Naive B cell (primary cell): ENCODE measurements around the gene NFATC2IP. TPM values are rescaled to one million over a fixed set of nuclear protein-coding genes. Genes with fewer than 3 reads are reported as not detected.

Experiments
- ATAC-seq, 2 donors: fragments of 150-1000 bp; cut with Tn5 transposase; 2 replicates each; pipeline ENCODE4 v1.10.0; 2021; ENCODE audit warnings: low read depth in 2 of 2, mild to moderate bottlenecking in 2 of 2, moderate library complexity in 2 of 2
- DNase-seq: peaks from one replicate; pipeline ENCODE4 v3.0.0; 2022
- H3K27ac Mint-ChIP-seq, 6 donors: one replicate each; pipeline ENCODE4 v1.8.0; 2020 to 2022; ENCODE audit warnings: mild to moderate bottlenecking in 6 of 6, mixed read lengths in 6 of 6, moderate library complexity in 5 of 6, inconsistent platforms in 2 of 6
- H3K27me3 Mint-ChIP-seq, 3 donors: one replicate each; pipeline ENCODE4 v1.8.0; 2021 to 2022; ENCODE audit warnings: mixed read lengths in 3 of 3, mild to moderate bottlenecking in 1 of 3
- H3K36me3 Mint-ChIP-seq, 2 donors: one replicate each; pipeline ENCODE4 v1.8.0; 2020 to 2022; ENCODE audit warnings: mixed read lengths in 2 of 2, inconsistent platforms in 1 of 2, mild to moderate bottlenecking in 1 of 2
- H3K4me1 Mint-ChIP-seq, 3 donors: one replicate each; pipeline ENCODE4 v1.8.0; 2020 to 2022; ENCODE audit warnings: mixed read lengths in 3 of 3, inconsistent platforms in 1 of 3, mild to moderate bottlenecking in 1 of 3, moderate library complexity in 1 of 3
- H3K4me3 Mint-ChIP-seq, 8 donors: one replicate each; pipeline ENCODE4 v1.8.0; 2020 to 2022; ENCODE audit warnings: mild to moderate bottlenecking in 8 of 8, mixed read lengths in 8 of 8, moderate library complexity in 8 of 8, inconsistent platforms in 2 of 8
- H3K9me3 Mint-ChIP-seq, 7 donors: one replicate each; pipeline ENCODE4 v1.8.0; 2020 to 2022; ENCODE audit warnings: mixed read lengths in 7 of 7, mild to moderate bottlenecking in 5 of 7, inconsistent platforms in 2 of 7, moderate library complexity in 1 of 7
- polyA plus RNA-seq, 6 donors: library from polyadenylated mRNA; unstranded; fragments of 300-500 nt; fragmentation: Illumina TruSeq; gene quantifications; one replicate each; pipeline ENCODE4 v1.2.3, GENCODE V29; 2021; ENCODE audit warnings: low read depth in 6 of 6

Gene NFATC2IP
- polyA plus RNA-seq, 6 donors from 2014 or later = 17.8 to 32.2 (median 24.2) TPM

GRCh38 chr16:28982949-28983348 is 32.2 kb downstream of the NFATC2IP start:
- no peak overlapping the region for H3K27ac Mint-ChIP-seq
- H3K4me3 Mint-ChIP-seq = no peak overlapping the region
- H3K27me3 Mint-ChIP-seq = peaks cover 4 to 12% (median 7%) of the 10 kb centered on the region in 3 donors
- DNase-seq = no peak
- H3K9me3 Mint-ChIP-seq = peaks cover 5 to 9% (median 8%) of the 10 kb centered on the region in 7 donors
- ATAC-seq = no peak
- peaks cover 24 to 37% (median 36%) of the 10 kb centered on the region in 3 donors for H3K4me1 Mint-ChIP-seq
- peaks cover 20 to 48% of the 10 kb centered on the region in 2 donors for H3K36me3 Mint-ChIP-seq

- peak overlapping the region in 1 of 6 donors; percentile 63 for H3K27ac Mint-ChIP-seq
- no peak for DNase-seq
- H3K9me3 Mint-ChIP-seq = peaks cover 5 to 9% (median 8%) of the 10 kb centered on the region in 7 donors
- peaks cover 16 to 42% of the 10 kb centered on the region in 2 donors for H3K36me3 Mint-ChIP-seq
- H3K4me1 Mint-ChIP-seq = peaks cover 17 to 30% (median 29%) of the 10 kb centered on the region in 3 donors
- ATAC-seq = no peak
- peak overlapping the region in 4 of 8 donors; percentile 1 to 53 (median 23) for H3K4me3 Mint-ChIP-seq
- H3K27me3 Mint-ChIP-seq = peaks cover 4 to 12% (median 7%) of the 10 kb centered on the region in 3 donors
Measured at GRCh38 chr16:28983644-28984043, 32.9 kb downstream of the NFATC2IP start.

GRCh38 chr16:28984091-28984490 is 33.4 kb downstream of the NFATC2IP start:
- no peak for DNase-seq
- no peak for ATAC-seq
- Mint-ChIP-seq H3K4me3 (peak overlapping the region in 4 of 8 donors; percentile 1 to 71 (median 38)), H3K9me3 (peaks cover 5 to 9% (median 8%) of the 10 kb centered on the region in 7 donors), H3K27me3 (peaks cover 4 to 12% (median 7%) of the 10 kb centered on the region in 3 donors), H3K36me3 (peaks cover 15 to 40% of the 10 kb centered on the region in 2 donors), H3K4me1 (peaks cover 17 to 30% (median 28%) of the 10 kb centered on the region in 3 donors), H3K27ac (no peak overlapping the region)

- Mint-ChIP-seq H3K4me3 (peak within 1 kb of the TSS; percentile 20 to 81 (median 72)), H3K36me3 (peaks cover 15 to 40% of the 10 kb centered on the region in 2 donors), H3K27me3 (peaks cover 4 to 12% (median 7%) of the 10 kb centered on the region in 3 donors), H3K27ac (peak within 1 kb of the TSS in 1 of 6 donors; percentile 56), H3K9me3 (peaks cover 5 to 9% (median 8%) of the 10 kb centered on the region in 7 donors), H3K4me1 (peaks cover 17 to 30% (median 28%) of the 10 kb centered on the region in 3 donors)
- DNase-seq (peak; percentile 40), ATAC-seq (peak; percentile 87 to 93)
Measured at GRCh38 chr16:28984619-28985135, 33.9 kb downstream of the NFATC2IP start, which contains the start of gene LAT. TSS of gene LAT (plus strand) at chr16:28985052. CDS start at chr16:28985418, 366 bp downstream.

GRCh38 chr16:28985211-28986041 is 34.7 kb downstream of the NFATC2IP start:
- H3K27me3 Mint-ChIP-seq = peaks cover 4 to 12% (median 7%) of the 10 kb centered on the region in 3 donors
- peak overlapping the region in 7 of 8 donors; percentile 20 to 81 (median 73) for H3K4me3 Mint-ChIP-seq
- ATAC-seq (peak; percentile 10 to 15), DNase-seq (no peak)
- H3K9me3 Mint-ChIP-seq = peaks cover 5 to 9% (median 8%) of the 10 kb centered on the region in 7 donors
- H3K27ac Mint-ChIP-seq = peak overlapping the region in 1 of 6 donors; percentile 56
- H3K4me1 Mint-ChIP-seq = peaks cover 17 to 30% (median 28%) of the 10 kb centered on the region in 3 donors
- peaks cover 15 to 40% of the 10 kb centered on the region in 2 donors for H3K36me3 Mint-ChIP-seq

GRCh38 chr16:28986046-28986445 is 35.3 kb downstream of the NFATC2IP start:
- ATAC-seq (no peak), DNase-seq (no peak)
- Mint-ChIP-seq H3K4me3 (peak overlapping the region in 4 of 8 donors; percentile 22 to 79 (median 74)), H3K36me3 (peaks cover 15 to 40% of the 10 kb centered on the region in 2 donors), H3K27ac (no peak overlapping the region), H3K9me3 (peaks cover 5 to 9% (median 8%) of the 10 kb centered on the region in 7 donors), H3K4me1 (peaks cover 17 to 30% (median 28%) of the 10 kb centered on the region in 3 donors), H3K27me3 (peaks cover 4 to 12% (median 7%) of the 10 kb centered on the region in 3 donors)

GRCh38 chr16:28986492-28986891 is 35.8 kb downstream of the NFATC2IP start:
- Mint-ChIP-seq H3K9me3 (peaks cover 5 to 9% (median 8%) of the 10 kb centered on the region in 7 donors), H3K27me3 (peaks cover 4 to 12% (median 7%) of the 10 kb centered on the region in 3 donors), H3K4me3 (no peak overlapping the region)

GRCh38 chr16:28987170-28987853 is 36.6 kb downstream of the NFATC2IP start:
- ATAC-seq (no peak), DNase-seq (no peak)
- Mint-ChIP-seq H3K4me1 (peaks cover 17 to 30% (median 28%) of the 10 kb centered on the region in 3 donors), H3K4me3 (peak overlapping the region in 4 of 8 donors; percentile 6 to 68 (median 44)), H3K36me3 (peaks cover 15 to 30% of the 10 kb centered on the region in 2 donors), H3K27me3 (peaks cover 4 to 12% (median 7%) of the 10 kb centered on the region in 3 donors), H3K9me3 (peaks cover 4 to 9% (median 7%) of the 10 kb centered on the region in 7 donors), H3K27ac (peak overlapping the region in 2 of 6 donors; percentile 2 to 65)

More at GRCh38 chr16:28986492-28986891, 35.8 kb downstream of the NFATC2IP start:
- H3K27ac Mint-ChIP-seq = no peak overlapping the region
- H3K4me1 Mint-ChIP-seq = peaks cover 17 to 30% (median 28%) of the 10 kb centered on the region in 3 donors
- H3K36me3 Mint-ChIP-seq = peaks cover 15 to 38% of the 10 kb centered on the region in 2 donors
- no peak for DNase-seq
- no peak for ATAC-seq

- H3K9me3 Mint-ChIP-seq = peaks cover 4 to 9% (median 7%) of the 10 kb centered on the region in 7 donors
- H3K27me3 Mint-ChIP-seq = peaks cover 0 to 6% (median 4%) of the 10 kb centered on the region in 3 donors
- H3K4me1 Mint-ChIP-seq = peaks cover 8 to 16% (median 15%) of the 10 kb centered on the region in 3 donors
- DNase-seq (no peak), ATAC-seq (no peak)
- peaks cover 8 to 13% of the 10 kb centered on the region in 2 donors for H3K36me3 Mint-ChIP-seq
- H3K4me3 Mint-ChIP-seq = no peak overlapping the region
- H3K27ac Mint-ChIP-seq = peak overlapping the region in 2 of 6 donors; percentile 47 to 60
Measured at GRCh38 chr16:28989363-28989762, 38.6 kb downstream of the NFATC2IP start.

GRCh38 chr16:28990375-28991040 is 39.8 kb downstream of the NFATC2IP start:
- H3K4me3 Mint-ChIP-seq = no peak overlapping the region
- peaks cover 4 to 8% (median 7%) of the 10 kb centered on the region in 3 donors for H3K4me1 Mint-ChIP-seq
- H3K9me3 Mint-ChIP-seq = peaks cover 4 to 9% (median 7%) of the 10 kb centered on the region in 7 donors
- H3K27me3 Mint-ChIP-seq = peaks cover 0 to 4% (median 3%) of the 10 kb centered on the region in 3 donors
- peak overlapping the region in 2 of 6 donors; percentile 21 to 73 for H3K27ac Mint-ChIP-seq
- H3K36me3 Mint-ChIP-seq = peaks cover 8 to 12% of the 10 kb centered on the region in 2 donors
- no peak for DNase-seq
- ATAC-seq = no peak

GRCh38 chr16:28991687-28992086 is 41.0 kb downstream of the NFATC2IP start:
- Mint-ChIP-seq H3K9me3 (peaks cover 4 to 9% (median 7%) of the 10 kb centered on the region in 7 donors), H3K4me3 (no peak overlapping the region), H3K27me3 (peaks cover 0 to 4% (median 0%) of the 10 kb centered on the region in 3 donors), H3K27ac (no peak overlapping the region), H3K36me3 (peaks cover 8 to 12% of the 10 kb centered on the region in 2 donors), H3K4me1 (peaks cover 0 to 4% (median 3%) of the 10 kb centered on the region in 3 donors)
- ATAC-seq = no peak
- DNase-seq = no peak

GRCh38 chr16:28992496-28992895 is 41.8 kb downstream of the NFATC2IP start:
- Mint-ChIP-seq H3K4me1 (no peaks in the 10 kb centered on the region), H3K27me3 (peaks cover 0 to 3% (median 0%) of the 10 kb centered on the region in 3 donors), H3K36me3 (peaks cover 2 to 4% of the 10 kb centered on the region in 2 donors), H3K4me3 (no peak overlapping the region), H3K9me3 (peaks cover 0 to 2% (median 1%) of the 10 kb centered on the region in 7 donors), H3K27ac (no peak overlapping the region)
- ATAC-seq (no peak), DNase-seq (no peak)
